ENCODE results near the gene ADGRG3.
A peak's percentile ranks its signal among the peaks of the same experiment; 100 is the strongest.

ADGRG3 gene

DNA sequence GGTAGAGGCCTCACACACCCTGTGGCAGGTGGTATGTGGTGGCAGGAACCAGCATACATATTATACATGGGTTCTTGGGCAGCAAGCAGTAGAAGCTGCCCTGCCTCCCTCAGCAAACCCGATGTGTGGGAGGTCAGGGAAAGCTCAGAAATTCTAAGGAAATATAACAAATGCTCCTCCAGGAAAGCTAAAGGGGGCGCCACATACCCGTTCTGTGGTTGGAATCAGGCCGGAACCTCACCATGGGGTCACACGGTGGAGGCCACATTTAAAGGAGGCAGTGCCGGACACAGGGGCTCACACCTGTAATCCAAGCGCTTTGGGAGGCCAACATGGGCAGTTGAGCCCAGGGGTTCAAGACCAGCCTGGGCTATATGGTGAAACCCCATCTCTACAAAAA, 55.1 kb downstream of the ADGRG3 start:
- no peak for DNase-seq (ENCODE audit: low spot score)
- TF ChIP-seq, protein P1, sequence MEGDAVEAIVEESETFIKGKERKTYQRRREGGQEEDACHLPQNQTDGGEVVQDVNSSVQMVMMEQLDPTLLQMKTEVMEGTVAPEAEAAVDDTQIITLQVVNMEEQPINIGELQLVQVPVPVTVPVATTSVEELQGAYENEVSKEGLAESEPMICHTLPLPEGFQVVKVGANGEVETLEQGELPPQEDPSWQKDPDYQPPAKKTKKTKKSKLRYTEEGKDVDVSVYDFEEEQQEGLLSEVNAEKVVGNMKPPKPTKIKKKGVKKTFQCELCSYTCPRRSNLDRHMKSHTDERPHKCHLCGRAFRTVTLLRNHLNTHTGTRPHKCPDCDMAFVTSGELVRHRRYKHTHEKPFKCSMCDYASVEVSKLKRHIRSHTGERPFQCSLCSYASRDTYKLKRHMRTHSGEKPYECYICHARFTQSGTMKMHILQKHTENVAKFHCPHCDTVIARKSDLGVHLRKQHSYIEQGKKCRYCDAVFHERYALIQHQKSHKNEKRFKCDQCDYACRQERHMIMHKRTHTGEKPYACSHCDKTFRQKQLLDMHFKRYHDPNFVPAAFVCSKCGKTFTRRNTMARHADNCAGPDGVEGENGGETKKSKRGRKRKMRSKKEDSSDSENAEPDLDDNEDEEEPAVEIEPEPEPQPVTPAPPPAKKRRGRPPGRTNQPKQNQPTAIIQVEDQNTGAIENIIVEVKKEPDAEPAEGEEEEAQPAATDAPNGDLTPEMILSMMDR (IDR thresholded peaks at IDR 0.05; ENCODE audit: extremely low read depth, missing control alignments): no peak

DNA sequence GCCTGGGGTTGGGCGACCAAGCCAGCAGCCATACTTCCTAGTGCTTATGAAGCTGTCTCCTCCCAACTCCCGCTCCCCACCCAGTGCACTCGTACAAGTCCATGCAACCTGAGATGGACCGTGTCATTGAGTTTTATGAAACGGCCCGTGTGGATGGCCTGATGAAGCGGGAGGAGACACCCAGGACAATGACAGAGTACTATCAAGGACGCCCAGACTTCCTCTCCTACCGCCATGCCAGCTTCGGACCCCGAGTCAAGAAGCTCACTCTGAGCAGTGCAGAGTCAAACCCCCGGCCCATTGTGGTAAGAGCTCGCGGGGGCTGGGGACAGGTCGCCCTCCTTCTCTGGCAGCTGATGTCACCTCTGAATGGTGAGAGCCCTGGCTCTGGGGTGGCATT, 56.4 kb downstream of the ADGRG3 start:
- DNase-seq (ENCODE audit: low spot score): no peak

DNA sequence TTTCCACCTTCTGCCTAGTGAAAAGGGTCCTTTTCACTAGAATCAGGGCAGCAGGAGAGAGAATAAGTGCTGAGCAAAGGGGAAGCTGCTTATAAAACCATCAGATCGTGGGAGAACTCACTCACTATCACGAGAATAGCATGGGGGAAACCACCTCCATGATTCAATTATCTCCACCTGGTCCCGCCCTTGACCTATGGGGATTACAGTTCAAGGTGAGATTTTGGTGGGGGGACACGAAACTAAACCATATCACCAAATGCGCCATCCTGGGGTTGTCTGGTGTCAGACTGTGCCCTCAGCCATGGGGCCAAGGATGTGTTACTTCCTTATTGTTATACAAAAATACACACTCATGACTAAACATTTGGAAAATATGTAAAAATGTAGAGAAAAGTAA, 57.0 kb downstream of the ADGRG3 start:
- TF ChIP-seq, protein P1 (IDR thresholded peaks at IDR 0.05; ENCODE audit: extremely low read depth, missing control alignments): no peak
- DNase-seq (ENCODE audit: low spot score): no peak

More for the DNA sequence above, 56.4 kb downstream of the ADGRG3 start:
- TF ChIP-seq, protein P1 (IDR thresholded peaks at IDR 0.05; ENCODE audit: extremely low read depth, missing control alignments): no peak

DNA sequence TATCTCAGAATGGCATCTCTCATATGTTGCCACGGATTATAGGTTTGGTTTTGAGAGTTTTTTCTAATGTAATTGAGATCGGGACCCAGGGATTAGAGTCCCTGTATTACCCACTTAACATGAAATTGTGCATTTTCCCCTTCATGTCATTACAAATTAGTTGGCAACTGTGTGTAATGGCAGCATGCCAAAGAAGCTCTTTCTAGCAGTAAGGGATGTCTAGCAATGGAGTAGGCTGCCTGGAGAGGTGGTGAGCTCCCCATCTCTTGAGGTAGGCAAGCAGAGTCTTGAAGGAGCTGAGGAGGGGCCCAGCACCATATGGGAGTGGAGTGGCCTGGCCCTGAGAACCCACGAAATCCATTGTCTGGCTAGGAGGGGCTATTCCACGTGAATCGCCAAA, 57.4 kb downstream of the ADGRG3 start:
- TF ChIP-seq, protein P1 (IDR thresholded peaks at IDR 0.05; ENCODE audit: extremely low read depth, missing control alignments): no peak
- DNase-seq (ENCODE audit: low spot score): no peak

DNA sequence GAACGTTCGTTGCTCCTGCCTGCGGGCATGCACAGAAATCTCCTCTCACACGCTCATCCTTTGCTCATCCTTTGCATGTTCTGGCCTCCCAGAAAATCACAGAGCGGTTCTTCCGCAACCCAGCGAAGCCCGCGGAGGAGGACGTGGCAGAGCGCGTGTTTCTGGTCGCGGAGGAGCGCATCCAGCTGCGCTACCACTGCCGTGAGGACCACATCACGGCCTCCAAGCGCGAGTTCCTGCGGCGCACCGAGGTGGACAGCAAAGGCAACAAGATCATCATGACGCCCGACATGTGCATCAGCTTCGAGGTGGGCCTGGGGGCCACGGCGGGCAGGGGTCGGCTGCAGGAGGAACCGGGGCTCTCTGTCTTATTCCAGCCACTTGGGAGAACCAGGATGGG, 57.9 kb downstream of the ADGRG3 start:
- no peak for DNase-seq (ENCODE audit: low spot score)

DNA sequence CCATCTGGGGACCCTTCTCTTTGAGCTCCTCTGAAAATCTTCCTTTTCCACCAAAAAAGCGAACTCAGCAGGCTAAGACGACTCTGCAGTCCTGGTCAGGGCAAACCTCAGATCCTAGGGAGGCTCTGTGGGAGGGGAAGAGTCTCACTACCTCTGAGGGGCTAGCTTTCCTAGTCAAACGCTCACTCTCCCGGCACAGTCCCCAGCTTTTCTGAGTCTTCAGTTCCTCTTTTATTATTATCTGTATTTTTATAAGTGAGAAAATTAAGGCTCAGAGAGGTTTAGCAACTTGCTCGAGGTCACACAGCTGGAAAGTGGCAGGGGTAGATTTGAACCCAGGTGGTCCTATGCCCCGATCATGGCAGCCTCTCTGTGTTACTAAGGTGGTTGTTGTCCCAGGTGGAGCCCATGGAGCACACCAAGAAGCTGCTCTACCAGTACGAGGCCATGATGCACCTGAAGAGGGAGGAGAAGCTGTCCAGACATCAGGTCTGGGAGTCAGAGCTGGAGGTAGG, 58.4 kb downstream of the ADGRG3 start:
- peak; percentile 2 for DNase-seq (ENCODE audit: low spot score)
- TF ChIP-seq, protein P1 (IDR thresholded peaks at IDR 0.05; ENCODE audit: extremely low read depth, missing control alignments): no peak

More for the DNA sequence above, 57.9 kb downstream of the ADGRG3 start:
- TF ChIP-seq, protein P1 (IDR thresholded peaks at IDR 0.05; ENCODE audit: extremely low read depth, missing control alignments): no peak

DNA sequence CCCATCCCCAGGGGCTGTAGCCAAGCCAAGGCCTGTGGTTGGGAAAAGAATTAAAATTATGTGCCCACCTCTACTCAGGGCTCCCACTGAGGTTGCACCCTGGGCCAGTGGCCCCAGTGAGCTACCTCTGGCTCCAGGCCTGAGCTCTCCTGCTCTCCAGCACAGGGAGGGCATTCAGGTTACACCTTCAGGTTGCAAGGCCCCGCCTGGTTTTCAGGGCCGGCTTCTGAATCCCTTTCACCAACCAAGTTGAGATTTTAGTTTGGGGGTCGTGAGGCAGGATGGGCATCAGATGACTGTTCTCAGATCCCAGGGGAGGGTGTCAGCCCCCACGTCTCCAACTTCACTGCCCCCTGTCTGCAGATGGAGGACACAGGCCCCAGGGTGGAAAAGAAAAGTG, 59.5 kb downstream of the ADGRG3 start:
- no peak for DNase-seq (ENCODE audit: low spot score)
- TF ChIP-seq, protein P1 (IDR thresholded peaks at IDR 0.05; ENCODE audit: extremely low read depth, missing control alignments): no peak
